Measurements from ENCODE around the gene MRPL22.
"Not testable (repeated sequence)": the region's sequence is repeated elsewhere in the genome, so short reads cannot be mapped to it uniquely, and the experiment has no call there.

The MRPL22 gene

DNA sequence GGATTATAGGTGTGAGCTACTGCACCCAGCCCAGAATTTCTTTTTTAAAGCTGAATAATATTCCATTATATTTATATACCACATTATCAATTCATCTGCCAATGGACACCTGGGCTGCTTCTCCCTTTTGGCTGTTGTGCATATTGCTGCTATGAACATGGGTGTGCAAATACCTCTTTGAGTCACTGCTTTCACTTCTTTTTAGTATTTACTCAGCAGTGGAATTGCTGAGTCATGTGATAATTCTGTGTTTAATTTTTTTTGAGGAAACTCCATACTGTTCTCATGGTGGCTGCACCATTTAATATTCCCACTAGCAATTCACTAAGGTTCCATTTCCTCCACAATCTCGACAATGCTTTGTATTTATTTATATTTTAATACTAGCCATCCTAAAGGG, 36.5 kb downstream of the MRPL22 start:
- in situ Hi-C loops (cut with MboI; ENCODE audit: low pct_unique_long_range_greater_than_20kb, low sequenced_read_pairs) = no loop called here
- no peak for DNase-seq

DNA sequence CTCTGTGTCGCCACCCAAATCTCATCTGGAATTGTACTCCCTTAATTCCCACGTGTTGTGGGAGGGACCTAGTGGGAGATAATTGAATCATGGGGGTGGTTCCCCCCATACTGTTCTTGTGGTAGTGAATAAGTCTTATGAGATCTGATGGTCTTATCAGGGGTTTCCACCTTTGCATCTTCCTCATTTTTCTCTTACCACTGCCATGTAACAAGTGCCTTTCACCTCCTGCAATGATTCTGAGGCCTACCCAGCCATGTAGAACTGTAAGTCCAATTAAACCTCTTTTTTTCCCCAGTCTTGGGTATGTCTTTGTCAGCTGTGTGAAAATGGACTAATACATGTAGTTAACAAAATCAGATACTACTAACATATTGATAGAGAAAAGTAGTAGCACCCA, 37.4 kb downstream of the MRPL22 start:
- peak; percentile 30 for DNase-seq
- in situ Hi-C loops (cut with MboI; ENCODE audit: low pct_unique_long_range_greater_than_20kb, low sequenced_read_pairs) = not testable (repeated sequence)

GRCh38 chr5:154984946-154985516, 44.2 kb downstream of the MRPL22 start:
- in situ Hi-C loops (cut with MboI; ENCODE audit: low pct_unique_long_range_greater_than_20kb, low sequenced_read_pairs) = no loop called here
- DNase-seq = no peak

DNA sequence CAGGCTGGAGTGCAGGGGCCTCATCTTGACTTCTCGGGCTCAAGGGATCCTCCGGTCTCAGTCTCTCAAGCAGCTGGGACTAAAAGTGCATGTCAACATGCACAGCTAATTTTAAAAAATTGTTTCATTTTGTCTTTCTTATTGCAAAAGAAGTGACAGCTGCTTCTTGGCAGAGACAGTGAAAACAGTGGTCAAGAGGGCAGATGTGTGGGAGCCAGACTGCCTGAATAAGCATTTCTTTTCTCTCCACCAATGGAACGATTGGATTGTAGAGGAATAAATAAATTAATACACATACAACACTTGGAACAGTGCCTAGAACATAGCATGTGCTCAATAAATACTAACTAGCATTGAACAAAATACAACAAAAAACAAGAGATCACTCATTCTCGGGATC, 45.3 kb downstream of the MRPL22 start:
- in situ Hi-C loops (cut with MboI; ENCODE audit: low pct_unique_long_range_greater_than_20kb, low sequenced_read_pairs) = no loop called here
- no peak for DNase-seq

- in situ Hi-C loops (cut with MboI; ENCODE audit: low pct_unique_long_range_greater_than_20kb, low sequenced_read_pairs) = no loop called here
- DNase-seq = no peak
Measured at GRCh38 chr5:154989626-154990025, 48.8 kb downstream of the MRPL22 start.

DNA sequence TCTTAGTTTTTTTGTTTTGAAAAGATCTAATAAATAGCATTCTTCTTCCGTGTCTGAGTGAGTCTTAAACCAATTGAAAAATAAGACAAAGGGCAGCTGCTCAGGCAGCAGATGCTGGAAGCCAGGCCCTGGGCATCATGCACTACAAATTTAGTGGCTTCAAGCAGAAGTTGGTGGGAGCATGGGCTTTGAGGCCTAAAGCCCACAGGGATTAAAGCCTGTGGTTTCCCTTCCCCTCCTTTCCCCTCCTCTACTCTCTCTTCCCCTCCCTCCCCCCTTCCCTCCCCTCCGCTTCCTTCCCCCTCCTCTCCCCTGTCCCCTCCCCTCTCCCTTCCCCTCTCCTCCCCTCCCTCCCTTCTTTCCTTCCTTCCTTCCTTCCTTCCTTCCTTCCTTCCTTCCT, 52.6 kb downstream of the MRPL22 start:
- in situ Hi-C loops (cut with MboI; ENCODE audit: low pct_unique_long_range_greater_than_20kb, low sequenced_read_pairs) = no loop called here
- DNase-seq = no peak

DNA sequence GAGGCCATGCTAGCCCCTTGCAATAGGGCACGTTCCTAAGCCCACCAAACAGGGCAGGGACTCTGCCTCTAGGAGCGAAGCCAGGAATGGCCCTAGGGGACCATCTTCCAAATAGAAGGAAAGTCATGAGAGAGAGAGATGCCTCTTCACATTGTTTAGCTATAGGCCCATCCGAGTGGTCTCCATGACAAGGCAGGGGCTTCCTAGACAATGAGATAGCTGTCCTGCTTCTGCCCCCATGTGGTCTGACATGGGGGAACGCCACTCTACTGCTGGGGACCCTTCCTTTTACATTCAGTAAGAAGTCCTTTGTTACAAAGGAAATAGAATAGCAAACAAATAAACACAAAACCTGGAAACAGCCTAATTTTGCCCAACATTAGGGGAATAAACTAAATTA, 54.8 kb downstream of the MRPL22 start:
- DNase-seq = peak; percentile 13
- in situ Hi-C loops (cut with MboI; ENCODE audit: low pct_unique_long_range_greater_than_20kb, low sequenced_read_pairs) = no loop called here

- no peak for DNase-seq
- in situ Hi-C loops (cut with MboI; ENCODE audit: low pct_unique_long_range_greater_than_20kb, low sequenced_read_pairs) = no loop called here
Measured at GRCh38 chr5:154997746-154998145, 56.9 kb downstream of the MRPL22 start.

- in situ Hi-C loops (cut with MboI; ENCODE audit: low pct_unique_long_range_greater_than_20kb, low sequenced_read_pairs) = no loop called here
- no peak for DNase-seq
Measured at GRCh38 chr5:154999865-155000264, 59.0 kb downstream of the MRPL22 start.

- in situ Hi-C loops (cut with MboI; ENCODE audit: low pct_unique_long_range_greater_than_20kb, low sequenced_read_pairs) = no loop called here
- DNase-seq = no peak
Measured at GRCh38 chr5:155001523-155001922, 60.6 kb downstream of the MRPL22 start.

- DNase-seq; in situ Hi-C loops (cut with MboI; ENCODE audit: low pct_unique_long_range_greater_than_20kb, low sequenced_read_pairs): not testable (repeated sequence)
Measured at GRCh38 chr5:155002722-155003121, 61.8 kb downstream of the MRPL22 start.

DNA sequence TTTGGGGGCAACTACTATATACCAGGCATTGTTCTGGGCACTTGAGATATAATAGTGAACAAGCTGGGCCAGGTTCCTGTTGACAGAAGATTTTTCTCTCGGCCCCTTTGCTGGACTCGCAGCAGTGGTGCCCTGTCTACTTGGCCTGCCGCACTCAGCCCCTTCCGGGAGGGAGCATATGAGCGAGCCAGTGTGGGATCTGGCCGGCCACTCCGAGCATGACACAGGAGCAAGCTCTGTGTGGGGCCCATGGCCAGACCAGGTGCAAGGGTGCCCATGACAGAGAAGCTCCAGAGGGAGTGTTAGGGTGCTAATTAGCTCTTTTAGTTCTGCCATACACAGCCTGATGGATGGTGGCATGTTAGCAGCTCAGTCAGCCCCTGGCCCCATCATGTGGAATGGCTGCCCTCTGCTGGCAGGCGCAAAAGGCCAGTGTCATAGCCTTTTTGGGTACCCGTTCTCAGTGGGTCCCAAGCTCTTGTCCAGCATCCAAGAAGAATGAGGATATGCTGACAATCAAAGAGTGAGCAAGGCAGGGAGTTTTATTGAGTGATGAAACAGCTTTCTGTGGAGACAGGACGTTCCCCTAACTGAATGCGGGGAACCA, 63.4 kb downstream of the MRPL22 start:
- in situ Hi-C loops (cut with MboI; ENCODE audit: low pct_unique_long_range_greater_than_20kb, low sequenced_read_pairs) = no loop called here
- DNase-seq = peak; percentile 46

DNA sequence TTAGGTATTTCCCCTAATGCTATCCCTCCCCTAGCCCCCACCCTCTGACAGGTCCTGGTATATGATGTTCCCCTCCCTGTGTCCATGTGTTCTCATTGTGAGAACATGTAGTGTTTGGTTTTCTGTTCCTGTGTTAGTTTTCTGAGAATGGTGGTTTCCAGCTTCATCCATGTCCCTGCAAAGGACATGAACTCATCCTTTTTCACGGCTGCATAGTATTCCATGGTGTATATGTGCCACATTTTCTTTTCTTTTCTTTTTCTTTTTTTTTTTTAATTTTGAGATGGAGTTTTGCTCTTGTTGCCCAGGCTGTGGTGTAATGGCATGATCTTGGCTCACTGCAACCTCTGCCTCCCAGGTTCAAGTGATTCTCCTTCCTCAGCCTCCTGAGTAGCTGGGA, 65.4 kb downstream of the MRPL22 start:
- DNase-seq; in situ Hi-C loops (cut with MboI; ENCODE audit: low pct_unique_long_range_greater_than_20kb, low sequenced_read_pairs): not testable (repeated sequence)

DNA sequence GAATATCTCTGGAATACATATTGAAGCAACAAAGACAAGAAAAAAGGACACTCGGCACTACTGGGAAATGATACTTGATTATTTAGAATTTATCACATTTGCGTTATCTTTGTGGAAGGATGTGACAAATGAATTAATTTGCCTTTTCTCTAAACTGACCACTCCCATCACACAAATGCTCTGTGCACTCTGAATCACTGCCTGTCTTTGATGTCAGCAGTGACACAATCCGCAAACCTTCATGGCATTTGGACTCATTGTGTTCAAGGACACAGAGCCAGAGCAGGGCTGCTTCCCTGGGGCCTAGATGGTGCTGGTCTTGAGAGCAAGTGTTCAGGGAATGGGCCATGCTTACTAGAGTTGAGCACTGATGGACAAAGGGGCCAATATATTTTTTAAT, 67.8 kb downstream of the MRPL22 start:
- in situ Hi-C loops (cut with MboI; ENCODE audit: low pct_unique_long_range_greater_than_20kb, low sequenced_read_pairs) = no loop called here

GRCh38 chr5:155010881-155011280, 70.0 kb downstream of the MRPL22 start:
- DNase-seq = no peak
- in situ Hi-C loops (cut with MboI; ENCODE audit: low pct_unique_long_range_greater_than_20kb, low sequenced_read_pairs) = no loop called here

More for the DNA sequence above, 67.8 kb downstream of the MRPL22 start:
- DNase-seq = no peak

- in situ Hi-C loops (cut with MboI; ENCODE audit: low pct_unique_long_range_greater_than_20kb, low sequenced_read_pairs) = no loop called here
- DNase-seq = no peak
Measured at GRCh38 chr5:155013526-155013925, 72.7 kb downstream of the MRPL22 start, which contains the start of gene KIF4B. KIF4B (plus strand) TSS chr5:155013755; CDS start chr5:155013860, 105 bp downstream.

DNA sequence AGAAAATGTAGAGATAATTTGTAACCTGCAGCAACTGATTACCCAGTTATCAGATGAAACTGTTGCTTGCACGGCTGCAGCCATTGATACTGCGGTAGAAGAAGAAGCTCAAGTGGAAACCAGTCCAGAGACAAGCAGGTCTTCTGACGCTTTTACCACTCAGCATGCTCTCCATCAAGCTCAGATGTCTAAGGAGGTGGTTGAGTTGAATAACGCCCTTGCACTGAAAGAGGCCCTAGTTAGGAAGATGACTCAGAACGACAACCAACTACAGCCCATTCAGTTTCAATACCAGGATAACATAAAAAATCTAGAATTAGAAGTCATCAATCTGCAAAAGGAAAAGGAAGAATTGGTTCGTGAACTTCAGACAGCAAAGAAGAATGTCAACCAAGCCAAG, 74.4 kb downstream of the MRPL22 start:
- no peak for DNase-seq
- in situ Hi-C loops (cut with MboI; ENCODE audit: low pct_unique_long_range_greater_than_20kb, low sequenced_read_pairs) = no loop called here

DNA sequence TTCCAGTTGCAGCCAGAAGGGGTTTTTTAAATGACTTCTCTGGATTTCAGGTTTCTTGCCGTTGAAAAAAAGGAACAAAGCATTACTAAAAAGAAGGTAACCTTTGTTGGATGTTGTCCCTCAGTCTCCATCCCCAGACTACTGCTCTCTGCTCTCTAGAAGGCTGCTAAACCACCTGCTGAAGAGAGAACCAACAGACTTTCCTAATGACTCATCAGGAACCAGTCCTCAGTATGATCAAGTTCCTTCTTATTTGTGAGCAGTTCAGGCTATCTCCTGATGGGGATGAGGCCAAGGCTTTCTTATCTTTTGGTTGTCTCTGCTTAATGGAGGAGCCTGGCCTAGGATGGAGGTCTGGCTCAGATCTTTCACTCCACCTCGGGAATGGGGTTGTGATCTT, 76.7 kb downstream of the MRPL22 start:
- DNase-seq = no peak
- in situ Hi-C loops (cut with MboI; ENCODE audit: low pct_unique_long_range_greater_than_20kb, low sequenced_read_pairs) = no loop called here

All from KBM-7 (cell line).